Measurements from ENCODE around the gene CYP51A1. TPM values are rescaled to one million over a fixed set of nuclear protein-coding genes. Genes with fewer than 3 reads are reported as not detected.

The CYP51A1 gene
- 39.4 to 56.7 TPM (median 39.9 TPM) in 5 replicates for total RNA-seq (2022; extraction: Qiagen RNA extraction)

DNA sequence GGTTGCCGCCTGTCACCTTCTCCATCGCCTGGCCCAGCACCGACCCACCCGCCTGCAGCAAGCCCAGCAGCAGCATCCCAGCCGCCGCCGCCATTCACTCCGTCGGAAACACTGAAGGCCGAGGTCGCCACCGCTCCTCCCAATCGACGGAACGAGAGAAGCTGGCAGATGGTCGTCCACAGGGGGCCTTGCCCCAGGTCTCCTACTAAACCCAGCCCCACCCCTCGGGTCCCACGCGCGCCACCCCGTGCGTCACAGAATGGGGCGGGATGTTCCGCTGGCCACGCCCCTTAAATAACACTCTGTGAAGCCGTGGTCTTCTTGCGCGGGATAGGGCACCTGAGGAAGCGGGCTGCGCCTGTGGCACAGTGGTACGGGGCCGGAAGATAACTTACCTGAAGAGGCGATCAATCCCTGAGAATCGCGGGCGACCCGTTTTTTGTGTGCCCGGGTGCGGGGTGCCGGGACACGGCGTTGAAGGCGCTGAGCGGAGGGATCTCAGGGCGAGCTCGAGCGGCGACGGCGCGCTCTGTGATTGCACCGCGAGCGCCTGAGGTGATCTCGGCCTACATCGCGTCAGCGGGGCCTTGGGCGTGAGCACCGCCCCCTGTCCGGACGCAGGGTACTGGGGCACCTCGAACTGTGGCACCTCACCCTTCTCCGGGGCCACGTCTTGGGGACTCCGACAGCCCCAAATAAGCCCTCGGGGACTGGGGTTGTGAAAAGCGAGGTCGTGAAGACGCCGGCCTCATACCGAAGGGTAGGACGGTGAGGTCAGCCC lies at the start of gene CYP51A1:
TSS of gene CYP51A1 (minus strand) at position 207 of the 781 bp plus-strand sequence. CDS start at position 94, 113 bp downstream.

DNA sequence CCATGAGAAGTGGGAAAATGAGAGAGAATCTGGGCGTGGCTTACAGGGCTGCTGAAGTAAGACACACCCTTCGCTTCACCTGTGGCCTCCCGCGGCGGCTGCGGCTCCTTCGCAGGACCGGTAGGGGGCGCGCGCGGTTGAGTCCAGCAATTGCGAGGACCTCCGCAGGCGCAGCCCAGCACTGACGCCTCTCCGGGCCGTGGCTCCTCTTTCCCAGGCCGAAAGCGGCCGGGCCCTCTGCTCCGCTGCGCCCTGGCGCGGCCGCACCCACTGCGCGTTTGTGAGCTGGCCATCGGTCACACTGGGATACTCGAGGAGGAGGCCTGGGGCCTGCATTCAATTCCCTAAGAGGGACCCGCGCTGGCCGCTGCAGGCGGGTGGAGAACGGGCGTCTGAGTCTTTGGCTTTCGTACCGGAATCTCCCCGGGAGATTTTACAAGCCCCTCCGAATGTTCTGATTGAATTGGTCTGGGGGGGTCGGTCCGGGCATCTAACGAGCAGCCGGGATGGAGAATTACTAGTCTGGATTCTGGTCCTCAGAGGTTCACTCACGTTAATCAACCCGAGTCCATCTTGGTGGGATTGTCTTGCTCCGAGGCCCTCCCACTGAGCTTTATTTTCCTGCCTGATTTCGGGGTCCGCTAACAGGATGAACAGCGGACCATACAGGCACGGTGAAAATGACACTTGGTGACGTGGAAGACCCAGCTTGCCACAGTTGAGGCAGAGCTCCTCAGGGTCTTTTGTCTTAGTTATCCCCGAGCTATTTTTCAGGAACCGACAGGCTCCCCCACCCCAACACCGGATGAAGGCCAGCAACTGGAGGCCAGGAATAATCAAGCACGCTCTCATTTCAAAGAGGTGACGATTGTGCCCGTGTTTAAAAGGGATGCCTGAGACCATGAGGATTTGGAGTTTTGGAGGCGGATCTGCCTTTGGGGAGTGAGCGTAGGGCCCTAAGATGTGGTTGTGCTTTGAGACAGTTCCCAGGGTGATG lies 44.9 kb upstream of the CYP51A1 start, which contains the start of gene LRRD1:
TSS of gene LRRD1 (minus strand) at position 215 of the 997 bp plus-strand sequence. CDS start 13,940 bp downstream, outside the sequence.

Other genes starting within 250 kb of the CYP51A1 start
- 12.6 to 20.2 TPM (median 14.1 TPM) in 5 replicates for gene AKAP9, start 193.6 kb downstream of the CYP51A1 start, total RNA-seq (2022; extraction: Qiagen RNA extraction)
- gene LRRD1, start 44.7 kb upstream of the CYP51A1 start, total RNA-seq (2022; extraction: Qiagen RNA extraction) = not detected in 5 replicates
- 20.6 to 29.0 TPM (median 22.7 TPM) in 5 replicates for gene KRIT1, start 111.4 kb upstream of the CYP51A1 start, total RNA-seq (2022; extraction: Qiagen RNA extraction)
- 15.7 to 20.8 TPM (median 18.3 TPM) in 5 replicates for gene ANKIB1, start 111.5 kb upstream of the CYP51A1 start, total RNA-seq (2022; extraction: Qiagen RNA extraction)